Limb (tissue), 2 donors: ENCODE results near the gene MSX2.

ENCODE experiments used
- DNase-seq, 2 donors: peaks; one replicate each; pipeline ENCODE4 v3.0.0-alpha.2; 2016; ENCODE audit errors: extremely low spot score in 2 of 2

The MSX2 gene

GRCh38 chr5:174724484-174725260, at the start of gene MSX2:
MSX2 (plus strand) TSS chr5:174724582; CDS start chr5:174724660, 78 bp downstream.
- DNase-seq: peak; percentile 89 to 92

- DNase-seq: no peak
Measured at GRCh38 chr5:174675110-174675509, 49.3 kb upstream of the MSX2 start.

DNA sequence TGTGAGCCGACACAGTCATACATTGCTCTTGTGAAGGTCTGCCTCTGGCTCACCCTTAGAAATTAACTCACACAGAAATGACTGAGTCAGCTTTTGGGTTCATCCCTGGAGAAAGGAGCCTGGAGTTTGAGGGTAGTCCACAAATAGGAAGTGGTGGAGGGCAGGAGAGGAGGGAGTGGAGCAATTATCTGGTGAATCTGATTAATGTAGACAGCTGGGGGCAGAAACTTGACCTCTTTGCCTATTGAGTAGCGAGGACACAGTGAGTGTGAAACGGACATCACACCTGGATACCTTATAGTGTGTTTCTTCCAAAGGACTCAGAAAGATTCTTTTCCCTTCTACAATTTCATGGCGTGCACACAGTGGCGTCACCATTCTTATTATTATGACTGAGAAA, 48.5 kb upstream of the MSX2 start:
- DNase-seq: no peak

- DNase-seq: no peak
Measured at GRCh38 chr5:174678107-174678506, 46.3 kb upstream of the MSX2 start.

DNA sequence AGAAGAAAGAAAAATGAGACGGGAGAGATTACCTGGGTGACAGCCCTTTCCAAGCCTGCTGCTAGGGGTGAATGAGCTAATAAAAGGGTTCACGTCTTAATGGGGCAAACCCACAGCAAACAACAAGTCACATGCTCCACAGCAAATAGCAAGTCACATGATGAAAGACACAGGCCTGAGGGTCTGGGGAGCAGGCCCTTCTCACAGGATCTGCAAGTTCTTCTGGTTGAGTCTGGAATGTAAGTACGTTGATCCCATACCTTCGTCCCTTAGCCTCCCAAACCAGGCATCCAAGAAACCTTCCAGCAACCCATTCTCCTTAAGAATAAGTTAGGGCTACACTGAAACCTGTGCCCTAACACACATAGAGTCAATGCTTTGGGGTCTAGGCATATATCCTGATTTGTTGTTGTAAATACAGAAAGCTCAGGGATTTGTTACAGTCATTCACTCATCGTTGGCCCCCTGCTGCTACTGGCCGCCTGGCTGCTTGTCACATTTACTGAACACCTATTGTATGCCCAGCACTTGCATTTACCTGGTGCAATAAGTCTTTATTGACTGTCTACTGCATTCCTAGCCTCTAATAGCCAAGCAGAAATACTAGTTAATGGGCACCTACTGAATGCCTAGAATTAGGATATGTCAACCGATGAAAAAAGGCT, 43.3 kb upstream of the MSX2 start:
- DNase-seq: no peak

DNA sequence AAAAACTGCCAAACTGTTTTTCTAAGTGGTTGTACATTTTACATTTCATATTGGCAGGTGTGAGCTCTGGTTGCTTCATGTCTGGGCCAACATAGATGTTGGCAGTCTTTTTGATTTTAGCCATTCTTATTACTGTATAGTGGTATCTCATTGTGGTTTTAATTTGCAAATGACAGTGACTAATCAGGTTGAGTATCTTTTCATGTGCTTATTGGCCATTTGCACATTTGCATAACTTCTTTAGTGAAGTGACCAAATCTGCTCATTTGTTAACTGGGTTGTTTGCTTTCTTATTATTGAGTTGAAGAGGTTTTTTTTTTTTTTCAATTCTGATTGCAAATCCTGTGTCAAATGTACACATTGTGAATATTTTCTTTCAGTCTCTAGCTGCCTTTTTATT, 36.9 kb upstream of the MSX2 start:
- DNase-seq: no peak

- DNase-seq: no peak
Measured at GRCh38 chr5:174688441-174689354, 35.7 kb upstream of the MSX2 start.

DNA sequence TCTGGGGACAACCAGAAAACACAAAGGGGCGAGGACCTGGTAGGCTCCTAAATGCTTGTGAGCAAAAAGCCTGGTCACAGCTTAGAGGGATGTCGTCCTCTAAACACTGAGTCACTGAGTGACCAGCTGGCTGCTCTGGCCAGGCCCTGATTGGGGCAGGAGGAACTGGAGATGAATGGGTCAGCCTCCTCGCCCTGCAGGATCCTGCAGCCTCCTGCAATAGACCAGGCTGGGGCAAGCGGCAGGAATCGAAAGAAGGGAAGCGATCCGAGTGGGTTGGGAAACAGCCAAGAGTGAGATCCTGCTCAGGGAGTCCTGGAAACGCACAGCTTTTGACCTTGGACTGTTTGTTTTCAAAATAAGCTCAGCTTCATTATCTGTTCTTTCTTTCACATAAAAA, 34.1 kb upstream of the MSX2 start:
- DNase-seq: peak in 1 of 2 donors; percentile 37

DNA sequence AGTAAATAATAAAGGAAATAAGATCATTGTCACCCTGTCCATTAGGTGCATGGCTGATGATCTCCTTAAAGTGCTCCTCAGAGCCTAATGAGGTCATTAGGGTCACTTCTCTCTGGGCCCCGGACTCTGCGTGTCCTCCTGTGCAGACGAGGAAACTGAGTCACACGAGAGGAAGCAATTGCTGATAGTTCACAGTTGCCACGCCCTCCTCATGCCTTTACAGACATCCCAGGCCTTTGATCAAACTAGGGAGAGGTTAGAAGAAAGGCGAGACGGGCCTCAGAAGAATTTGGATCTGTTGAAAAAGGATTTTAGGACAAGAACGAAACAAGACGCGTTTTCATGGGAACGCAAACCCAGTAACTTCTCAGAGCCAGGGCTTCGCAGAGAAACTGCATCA, 32.0 kb upstream of the MSX2 start:
- DNase-seq: no peak

DNA sequence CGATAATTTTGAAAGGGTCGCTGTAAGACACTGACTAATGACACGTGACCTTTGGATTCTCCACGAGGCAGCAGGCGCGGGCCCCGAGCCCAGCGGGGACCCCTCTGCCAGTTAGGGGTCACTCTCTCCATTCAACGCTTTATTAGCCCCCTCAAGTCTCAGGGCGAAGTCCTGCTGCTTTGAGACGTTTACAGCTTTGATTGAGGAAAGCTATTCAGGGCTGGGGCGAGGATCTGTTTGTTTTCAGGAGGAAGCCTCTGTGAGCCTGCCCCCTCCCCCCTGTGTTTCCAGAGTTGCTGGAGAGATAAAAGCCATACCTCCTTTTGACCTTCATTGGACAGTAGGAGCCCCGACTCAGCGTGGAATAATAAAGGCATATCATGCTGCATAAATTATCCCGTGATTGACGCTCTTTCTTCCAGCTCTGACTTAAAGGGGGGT, 31.4 kb upstream of the MSX2 start:
- no peak for DNase-seq

DNA sequence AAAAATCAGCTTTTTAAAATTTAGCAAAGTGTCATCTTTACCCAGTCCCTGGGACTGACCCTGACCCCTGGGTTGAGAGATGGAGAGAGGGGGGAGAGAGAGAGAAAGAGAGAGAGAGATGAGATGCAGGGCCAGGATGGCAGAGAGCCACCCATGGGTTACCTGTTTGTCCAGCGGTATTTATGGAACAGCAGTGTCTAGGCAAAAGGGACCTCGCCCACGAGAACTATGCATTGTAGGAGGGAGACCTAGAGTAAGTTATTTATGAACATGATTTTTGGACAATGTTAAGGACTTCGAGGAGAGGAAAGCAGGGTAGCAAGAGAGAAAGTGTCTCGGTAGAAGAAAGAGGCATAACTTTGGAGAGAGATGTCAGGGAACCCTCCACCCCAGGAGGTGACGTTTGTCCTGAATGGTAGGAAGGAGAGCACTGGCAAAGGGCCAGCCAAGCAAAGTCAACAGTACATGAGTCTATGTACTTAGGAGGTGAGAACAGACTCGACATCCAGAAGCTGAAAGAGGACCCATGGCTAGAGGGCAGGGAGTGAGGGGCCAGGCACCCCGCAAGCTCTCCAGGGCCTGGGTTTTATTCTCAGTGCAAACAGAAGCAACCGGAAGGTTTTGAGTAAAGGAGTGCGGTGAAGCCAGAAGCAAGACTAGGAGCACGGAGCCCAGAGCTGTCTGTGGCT, 30.5 kb upstream of the MSX2 start:
- no peak for DNase-seq

- DNase-seq: no peak
Measured at GRCh38 chr5:174694611-174695010, 29.8 kb upstream of the MSX2 start.

- no peak for DNase-seq
Measured at GRCh38 chr5:174698156-174698555, 26.2 kb upstream of the MSX2 start.

DNA sequence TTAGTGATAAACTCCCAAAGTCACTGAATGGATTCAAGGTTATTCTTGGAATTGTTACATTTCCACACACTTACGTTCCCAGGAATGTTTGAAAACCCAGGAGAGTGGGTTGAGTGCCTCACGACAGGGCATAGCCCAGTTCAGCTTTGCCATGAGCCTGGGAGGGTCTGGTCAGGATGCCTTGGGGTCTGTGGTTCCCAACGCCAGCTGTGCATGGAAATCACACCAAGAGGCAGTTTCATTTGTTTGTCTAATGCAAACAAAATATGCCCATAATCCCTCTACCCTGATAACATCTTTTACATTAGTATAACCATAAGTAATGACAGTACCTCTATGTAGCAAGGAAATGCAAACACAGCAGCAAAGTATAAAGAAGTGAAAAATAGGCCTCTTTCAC, 25.3 kb upstream of the MSX2 start:
- DNase-seq: no peak

- DNase-seq: no peak
Measured at GRCh38 chr5:174706997-174707572, 17.3 kb upstream of the MSX2 start.

GRCh38 chr5:174707671-174708070, 16.7 kb upstream of the MSX2 start:
- DNase-seq: no peak

DNA sequence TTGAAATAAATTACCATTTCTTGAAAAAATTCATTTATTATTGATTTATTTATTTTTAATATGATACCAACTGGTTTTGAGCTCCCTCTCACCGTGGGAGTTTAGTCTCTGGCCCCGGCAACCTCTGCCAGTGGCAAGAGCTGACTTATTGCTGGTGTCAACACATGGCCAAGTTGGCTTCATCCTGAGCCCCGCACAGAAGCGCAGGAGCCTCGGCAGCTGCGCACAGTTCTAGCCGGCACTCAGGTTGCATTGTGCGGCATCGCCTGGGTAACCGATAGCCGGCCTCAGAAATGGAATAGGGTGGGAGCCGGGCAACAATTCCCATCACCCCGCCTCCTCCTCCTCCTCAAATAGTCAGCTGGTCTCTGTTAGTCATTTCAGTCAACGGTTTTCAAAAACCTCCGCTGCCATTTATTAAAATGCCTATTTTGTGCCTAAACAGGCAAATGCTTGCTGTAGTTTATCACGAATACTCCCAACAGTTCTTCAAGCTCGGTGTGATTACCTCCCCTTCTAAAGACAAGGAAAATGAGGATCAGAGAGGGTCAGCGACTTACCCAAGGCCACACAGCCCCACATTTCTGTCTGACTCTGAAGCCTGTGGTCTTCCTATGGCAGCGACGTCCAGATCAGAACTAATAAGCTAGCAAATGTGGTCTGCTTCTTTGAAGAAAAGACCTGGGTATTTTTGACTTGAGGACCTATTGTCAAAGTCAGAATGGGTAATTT, 15.7 kb upstream of the MSX2 start:
- DNase-seq: peak in 1 of 2 donors; percentile 57

GRCh38 chr5:174714751-174715150, 9.6 kb upstream of the MSX2 start:
- no peak for DNase-seq

DNA sequence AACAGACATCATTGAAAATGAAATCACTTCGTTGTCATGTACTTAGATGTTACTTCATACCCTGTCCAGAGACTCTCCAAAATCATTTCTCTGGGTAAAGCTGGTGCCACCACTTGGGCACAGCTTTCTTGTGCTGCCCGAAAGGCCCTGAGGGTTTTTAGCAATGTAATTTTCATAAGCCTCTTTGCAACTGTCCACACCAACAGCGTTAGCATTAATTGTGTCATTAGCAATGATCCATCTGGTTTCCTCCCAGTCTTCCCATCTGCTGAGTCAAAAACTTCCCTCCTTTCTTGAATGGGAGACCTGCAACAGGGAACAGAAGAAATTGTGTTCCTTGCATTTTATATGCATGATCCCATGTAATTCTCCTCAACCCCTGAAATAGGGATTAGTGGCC, 8.6 kb upstream of the MSX2 start:
- DNase-seq: no peak

DNA sequence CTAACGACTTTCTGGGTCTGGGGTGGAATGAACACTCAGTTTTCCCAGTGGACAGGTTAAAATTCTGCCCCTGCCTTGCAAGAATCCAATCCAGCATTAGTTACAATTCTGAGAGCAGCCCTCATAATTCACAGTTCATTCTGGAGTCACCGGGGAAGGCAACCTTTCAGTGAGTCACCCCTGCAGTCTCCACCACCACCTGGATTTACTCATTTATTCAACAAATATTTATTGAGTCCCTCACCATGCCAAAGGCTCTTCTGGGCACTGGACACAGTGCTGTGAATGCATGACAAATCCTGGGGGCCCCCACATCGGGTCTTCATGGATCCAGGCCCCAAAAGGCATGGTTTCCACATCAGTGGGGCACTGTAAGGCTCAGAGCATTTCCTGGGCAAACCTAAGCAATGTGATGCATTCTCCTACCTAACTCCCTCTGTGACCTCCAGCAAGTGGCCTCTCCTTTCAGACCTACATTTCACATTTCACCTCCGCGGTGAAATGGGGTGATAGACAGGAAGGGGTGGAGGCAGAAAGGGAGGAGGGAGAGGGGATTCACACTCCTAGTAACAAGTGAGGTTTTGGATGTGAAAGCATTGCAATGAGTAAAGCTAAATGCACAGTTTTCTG, 6.4 kb upstream of the MSX2 start:
- no peak for DNase-seq
